Femur (tissue), 1 donor: ENCODE measurements around the gene APOL4.
"Not testable (repeated sequence)": the region's sequence is repeated elsewhere in the genome, so short reads cannot be mapped to it uniquely, and the experiment has no call there.

Source experiments
- DNase-seq: peaks from one replicate; pipeline ENCODE4 v3.0.0-alpha.2; 2017

APOL4 gene

DNA sequence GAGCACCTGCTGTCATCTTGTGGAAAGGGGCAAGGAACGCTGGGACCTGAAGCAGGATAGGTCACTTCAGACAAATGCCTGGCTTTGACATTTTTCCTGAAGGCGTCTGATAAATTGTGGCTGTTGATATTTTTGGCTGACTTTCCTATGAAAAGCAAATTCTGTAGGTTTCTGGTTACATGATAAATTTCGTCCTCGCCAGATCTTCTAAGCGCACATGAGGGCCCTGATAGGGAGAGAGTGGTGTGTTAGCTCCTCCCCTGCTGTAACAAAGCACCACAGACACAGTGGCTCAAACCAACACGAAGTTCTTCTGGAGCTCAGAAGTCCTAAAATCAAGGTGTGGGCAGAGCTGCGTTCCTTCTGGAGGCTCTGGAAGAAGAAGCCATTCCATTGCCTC lies 19.6 kb downstream of the APOL4 start:
- no peak for DNase-seq

DNA sequence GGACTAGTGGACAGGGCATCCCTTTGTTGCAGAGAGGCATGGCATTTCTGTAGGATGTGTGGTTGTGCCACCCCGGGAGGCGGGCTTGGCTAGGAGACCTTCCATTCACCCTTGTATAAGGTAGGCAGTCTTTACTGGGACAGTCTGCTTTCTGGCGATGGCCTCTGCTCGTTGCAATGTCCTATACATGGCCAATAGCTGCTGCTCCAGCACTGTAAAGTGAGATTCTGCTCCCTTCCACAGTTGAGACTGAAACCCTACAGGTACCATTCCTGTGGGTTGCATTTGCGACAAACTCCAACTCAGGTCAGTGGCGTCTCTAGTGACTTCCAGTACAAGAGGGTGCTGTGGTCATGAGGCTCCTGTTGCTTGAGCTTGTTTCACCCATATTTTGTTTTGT lies 20.7 kb downstream of the APOL4 start:
- DNase-seq = no peak

DNA sequence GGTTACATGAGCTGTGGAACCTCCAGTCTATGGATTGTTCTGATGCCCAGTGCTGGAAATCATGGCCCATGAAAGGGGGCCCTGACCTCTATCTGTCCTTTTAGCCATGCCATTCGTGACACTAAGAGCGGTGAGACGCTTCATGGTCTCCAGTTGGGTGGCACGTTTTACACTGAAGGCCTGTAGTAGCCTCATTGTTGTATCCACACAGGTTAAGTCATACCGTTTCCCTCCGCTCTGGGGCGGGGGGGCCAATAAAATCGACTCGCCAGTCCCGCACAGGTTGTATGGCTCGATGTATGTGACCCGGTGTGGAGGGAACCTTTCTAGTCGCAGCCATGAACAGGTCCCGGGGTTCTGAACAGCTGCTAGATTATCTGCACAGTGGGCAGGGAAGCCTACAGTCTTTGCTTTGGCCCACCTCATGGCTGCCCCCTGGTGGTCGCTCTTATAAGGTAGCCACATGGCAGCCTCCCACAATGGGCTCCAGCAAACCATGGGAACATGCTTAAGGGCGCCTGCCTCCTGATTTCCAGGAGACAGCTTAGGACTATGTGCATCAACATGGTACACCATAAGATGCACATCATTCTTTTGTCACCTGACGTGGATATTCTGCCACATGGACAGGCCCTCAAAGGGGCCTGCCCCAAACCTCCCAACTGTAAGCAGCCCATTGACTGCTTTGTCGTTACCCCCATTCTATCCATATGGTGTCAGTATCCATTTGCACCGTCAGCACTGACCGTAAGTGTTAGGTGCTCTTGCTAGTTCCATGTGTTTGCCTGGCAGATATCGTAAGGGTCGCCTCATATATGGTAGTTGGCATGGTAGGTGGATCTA lies 21.4 kb downstream of the APOL4 start:
- peak; percentile 77 for DNase-seq

DNA sequence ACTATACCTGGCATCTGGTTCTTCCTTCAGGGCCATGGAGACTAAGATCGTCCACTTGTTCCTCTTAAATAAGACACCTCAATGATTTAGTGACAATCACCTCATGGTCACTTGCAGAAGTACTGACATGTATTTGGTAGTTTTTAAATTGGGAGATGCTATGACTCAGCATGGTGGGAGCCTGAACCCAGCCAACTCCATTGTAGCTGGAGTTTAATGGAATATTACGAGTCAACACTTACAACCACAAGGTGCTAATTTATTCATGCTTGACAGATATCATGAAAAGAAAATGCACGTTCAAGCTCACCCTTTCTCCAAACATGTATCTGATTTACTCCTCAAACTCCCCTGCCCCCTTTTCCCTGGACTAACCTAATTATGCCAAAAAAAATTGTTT lies 24.4 kb downstream of the APOL4 start:
- no peak for DNase-seq

DNA sequence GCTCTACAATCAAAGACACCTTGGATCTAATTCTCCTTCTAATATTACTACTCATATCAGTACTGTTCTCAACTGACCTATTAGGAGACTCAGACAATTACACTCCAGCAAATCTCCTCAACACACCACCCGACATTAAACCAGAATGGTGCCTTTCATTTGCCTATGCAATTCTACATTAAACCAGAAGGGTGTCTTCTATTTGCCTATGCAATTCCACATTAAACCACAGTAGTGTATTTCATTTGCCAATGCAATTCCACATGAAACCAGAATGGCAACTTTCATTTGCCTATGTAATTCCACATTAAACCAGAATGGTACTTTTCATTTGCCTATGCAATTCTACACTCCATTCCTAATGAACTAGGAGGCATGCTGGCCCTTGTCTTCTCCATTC lies 25.7 kb downstream of the APOL4 start:
- DNase-seq = no peak

DNA sequence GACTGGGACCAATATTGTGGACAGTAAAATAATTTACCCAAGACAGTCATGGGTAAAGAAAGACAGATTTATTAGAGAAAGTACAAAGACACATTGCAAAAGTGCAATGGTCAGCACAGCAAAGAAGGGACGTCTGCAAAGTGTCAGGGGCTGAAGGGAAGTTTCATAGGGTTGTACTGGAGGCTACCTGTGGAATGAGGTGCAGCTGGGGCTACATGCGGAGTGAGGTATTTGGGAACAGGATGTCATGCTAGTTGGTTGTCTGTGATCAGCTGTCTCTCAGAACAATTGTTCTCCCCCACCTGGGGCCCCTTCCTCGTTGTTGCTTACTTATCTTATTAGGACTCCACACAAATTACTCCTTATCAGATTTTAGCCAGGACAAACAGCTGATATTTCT lies 29.7 kb downstream of the APOL4 start:
- DNase-seq = no peak

DNA sequence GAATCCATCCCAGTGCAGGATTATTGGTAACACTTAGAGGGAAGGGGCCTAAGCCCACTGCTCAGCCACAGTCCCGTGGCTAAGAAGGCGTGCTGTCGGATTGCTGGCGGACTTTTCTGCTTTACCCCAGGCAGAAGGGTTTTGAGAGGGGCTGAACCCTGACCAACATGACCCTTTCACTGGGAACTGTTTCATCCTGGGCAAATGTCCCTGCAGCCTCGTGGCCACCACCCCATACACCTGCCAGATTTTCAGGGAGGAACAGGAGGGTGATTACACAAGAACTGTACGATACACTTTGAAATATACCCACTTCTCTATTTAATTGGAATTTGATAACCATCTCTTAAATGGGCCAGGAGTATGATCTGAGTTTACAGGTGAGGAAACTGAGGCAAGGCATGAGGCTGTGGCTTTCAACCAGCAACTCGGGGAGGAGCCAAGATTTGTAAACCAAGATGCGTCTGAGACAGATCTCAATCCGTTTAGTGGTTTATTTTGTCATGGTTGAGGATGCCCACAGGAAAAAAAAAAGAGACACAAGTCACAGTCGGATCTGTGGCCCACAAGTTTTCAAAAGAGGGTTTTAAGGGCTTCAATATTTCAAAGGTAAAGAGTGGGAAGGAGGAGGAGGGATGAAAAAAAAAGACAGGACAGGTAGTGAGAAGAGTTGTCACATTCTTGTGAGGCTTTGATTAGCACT lies 34.9 kb downstream of the APOL4 start:
- no peak for DNase-seq

DNA sequence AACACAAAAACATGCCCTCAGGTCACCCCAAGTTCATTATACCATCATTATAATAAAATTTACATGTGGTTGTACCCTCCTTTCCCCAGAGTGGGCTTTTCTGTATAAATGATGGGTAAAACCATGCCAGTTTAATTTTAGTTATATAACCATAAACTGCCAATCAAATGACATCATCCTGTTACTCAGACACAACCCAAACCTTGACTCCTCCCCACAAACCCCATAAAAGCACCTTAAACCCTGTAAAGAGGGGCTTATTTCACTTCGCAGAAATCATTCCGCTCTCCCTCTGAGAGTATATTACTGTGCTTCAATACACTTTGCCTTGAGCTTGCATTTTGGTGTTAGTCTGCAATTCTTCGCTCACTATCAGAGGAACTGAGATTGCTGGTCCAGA lies 35.5 kb downstream of the APOL4 start:
- DNase-seq = no peak

DNA sequence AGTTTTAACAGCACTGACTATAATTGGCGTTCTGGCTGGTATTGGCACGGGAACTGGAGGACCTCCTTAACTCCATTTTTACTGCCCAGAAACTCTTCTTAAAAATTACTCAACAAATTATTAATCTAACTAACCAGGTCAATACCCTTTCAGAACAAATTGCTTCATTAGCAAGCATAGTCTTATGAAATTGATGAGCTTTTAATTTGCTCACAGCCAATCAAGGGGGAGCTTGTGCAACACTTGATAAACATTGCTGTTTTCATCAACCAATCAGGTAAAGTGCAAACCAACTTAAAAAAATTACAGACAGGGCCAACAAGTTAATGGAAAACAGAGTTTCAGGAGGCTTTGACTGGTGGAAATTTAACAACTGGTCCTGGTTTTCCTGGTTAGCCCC lies 36.5 kb downstream of the APOL4 start:
- DNase-seq = no peak

DNA sequence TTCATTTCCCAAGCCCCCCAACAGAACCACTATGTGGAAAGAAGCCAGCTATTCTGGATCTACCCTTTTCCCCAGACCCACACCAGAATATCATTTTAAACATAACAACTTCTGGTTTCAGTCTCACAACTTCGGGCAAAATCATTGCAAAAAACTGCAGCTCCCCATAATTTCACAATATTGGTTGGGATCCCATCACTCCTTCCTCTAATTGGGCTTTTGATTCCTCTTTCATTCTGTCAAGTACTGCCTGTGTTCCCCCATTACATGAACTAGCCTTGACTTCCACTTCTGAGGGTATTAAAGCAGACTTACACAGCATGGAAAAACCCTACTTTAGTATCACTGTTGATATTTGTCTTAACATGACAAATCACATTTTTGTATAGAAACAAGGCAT lies 37.0 kb downstream of the APOL4 start:
- no peak for DNase-seq

DNA sequence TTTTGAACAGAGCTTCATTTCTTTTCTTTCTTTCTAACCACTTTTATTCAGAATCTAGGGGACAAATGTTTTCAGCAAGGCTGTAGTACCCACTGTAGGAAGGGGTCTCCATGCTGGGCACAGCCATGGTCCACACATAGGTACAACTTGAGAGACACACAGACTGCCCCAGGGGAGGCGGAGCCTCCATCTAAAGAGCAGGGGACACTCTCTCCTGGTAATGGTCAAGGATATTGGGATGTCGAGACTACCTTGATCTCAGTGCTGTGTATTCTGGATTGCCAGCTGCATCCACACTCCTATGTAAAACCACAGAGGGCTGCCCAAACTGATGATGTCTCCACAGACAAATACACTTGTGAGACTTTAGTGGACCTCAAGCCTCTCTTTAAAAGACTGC lies 38.1 kb downstream of the APOL4 start:
- no peak for DNase-seq

DNA sequence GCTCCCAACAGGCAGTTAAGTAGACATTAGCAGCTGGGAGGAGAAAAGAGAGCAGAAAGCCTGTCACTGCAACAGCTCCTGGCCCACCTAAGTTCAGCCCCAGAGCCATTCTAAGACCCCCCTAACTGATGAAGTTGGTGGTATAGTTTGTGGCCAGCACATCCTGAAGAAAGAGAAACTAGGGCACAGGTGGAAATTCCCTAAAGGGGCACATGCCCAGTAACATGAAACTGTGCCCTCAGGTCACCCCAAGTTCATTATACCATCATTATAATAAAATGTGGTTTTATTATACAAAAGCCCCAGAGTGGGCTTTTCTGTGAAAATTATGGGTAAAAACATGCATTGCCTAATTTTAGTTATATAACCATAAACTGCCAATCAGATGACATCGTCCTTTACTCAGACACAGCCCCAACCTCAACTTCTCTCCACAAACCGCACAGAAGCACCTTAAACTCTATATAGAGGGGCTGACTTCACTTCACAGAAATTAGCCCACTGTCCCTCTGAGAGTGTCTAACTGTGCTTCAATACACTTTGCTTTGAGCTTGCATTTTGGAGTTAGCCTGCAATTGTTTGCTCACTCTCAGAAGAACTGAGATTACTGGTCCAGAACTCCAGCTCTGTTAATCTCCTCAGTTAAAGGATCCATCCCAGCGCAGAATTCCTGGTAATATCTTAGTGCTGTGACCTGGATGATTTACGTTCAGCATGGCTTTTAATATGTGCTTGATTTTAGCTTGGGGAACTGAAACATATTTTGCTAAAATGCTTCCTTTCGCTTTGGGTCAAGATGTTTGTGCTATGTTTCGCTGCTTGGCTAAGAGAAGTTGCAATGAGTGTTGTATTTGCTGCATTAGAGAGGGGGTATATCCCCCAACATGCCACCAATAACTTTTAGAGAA lies 39.2 kb downstream of the APOL4 start:
- DNase-seq = no peak

DNA sequence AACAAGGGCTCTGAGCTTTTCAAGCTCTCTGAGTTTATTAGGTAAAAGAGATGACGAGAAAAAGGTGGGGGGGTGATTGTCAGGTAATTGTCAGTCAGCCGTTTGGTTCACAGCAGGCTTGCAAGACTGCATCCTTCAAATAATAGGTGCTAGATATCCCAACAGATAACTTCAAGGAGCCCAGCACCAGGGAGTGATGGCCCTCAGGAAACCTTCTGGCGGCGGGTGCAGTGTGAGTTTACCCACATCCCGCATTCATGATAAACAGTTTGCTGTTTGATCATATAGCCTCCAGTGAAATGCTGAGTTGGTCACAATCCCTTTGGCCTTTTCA lies 39.8 kb downstream of the APOL4 start:
- DNase-seq = not testable (repeated sequence)

DNA sequence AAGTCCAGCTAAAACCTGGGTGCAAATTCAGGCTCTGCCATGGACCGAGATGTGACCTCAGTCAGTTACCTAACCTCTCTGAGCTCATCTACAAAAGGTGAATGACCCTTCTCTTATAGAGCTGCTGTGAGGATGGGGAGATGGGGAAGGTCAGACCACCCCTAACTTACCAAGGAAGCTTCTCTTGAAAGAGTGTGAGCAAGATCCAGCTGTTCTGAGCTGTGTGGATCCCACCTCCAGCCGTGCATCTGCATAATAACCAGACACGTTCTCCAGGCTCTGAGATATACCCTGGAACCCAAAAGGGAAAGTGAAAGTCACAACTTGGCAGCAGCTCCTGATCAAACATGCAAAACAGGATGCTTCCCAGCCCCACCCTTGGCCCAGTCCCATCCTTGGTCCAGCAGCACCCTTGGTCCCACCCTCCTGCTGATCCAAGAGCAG lies 41.1 kb downstream of the APOL4 start, which contains the start of gene APOL3:
APOL3 (minus strand) TSS at position 257 of the 444 bp plus-strand sequence. CDS start 11,700 bp downstream, outside the sequence.
- DNase-seq = peak; percentile 77

DNA sequence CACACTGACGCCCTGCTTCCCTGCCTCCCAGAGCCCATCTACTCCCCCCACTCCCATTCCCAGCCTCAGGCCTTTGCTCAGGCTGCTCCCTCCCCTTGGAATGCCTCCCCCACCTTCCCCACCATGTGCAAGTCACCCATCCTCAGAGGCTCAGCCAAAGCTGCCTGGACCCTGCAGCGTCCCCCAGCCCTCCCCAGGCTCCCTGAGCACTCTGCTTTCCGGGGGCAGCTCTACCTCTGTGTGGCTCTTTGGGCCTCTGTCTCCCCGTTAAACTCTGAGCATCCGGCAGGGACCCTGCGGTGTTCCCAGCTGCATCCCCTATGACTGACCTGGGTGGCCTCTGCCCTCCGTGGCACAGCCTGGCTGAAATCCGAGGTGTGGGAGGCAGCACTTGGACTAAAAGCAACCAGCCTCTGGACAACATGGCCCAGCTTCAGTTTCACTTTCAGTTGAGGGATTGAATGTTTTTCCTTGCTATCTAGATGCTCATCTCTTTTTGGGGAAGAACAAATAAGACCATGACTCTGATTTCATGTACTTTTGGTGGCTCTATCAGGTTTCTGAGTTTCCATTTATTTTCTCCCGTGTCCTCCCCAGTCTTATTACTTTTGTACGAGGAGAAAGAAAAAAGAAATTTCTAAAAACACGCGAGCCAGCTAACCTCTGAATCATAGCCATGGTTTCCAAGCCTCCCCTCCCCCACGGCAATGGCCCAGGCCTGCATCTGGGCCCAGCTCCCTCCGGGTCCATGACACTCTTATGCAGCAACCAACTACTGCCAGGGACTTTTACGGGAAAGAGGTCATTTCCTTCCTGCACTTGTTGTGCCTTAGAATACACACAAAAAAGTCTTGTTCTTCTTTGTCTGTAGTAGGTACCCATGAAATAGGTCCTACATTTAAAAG lies 44.8 kb downstream of the APOL4 start:
- DNase-seq = peak; percentile 84

DNA sequence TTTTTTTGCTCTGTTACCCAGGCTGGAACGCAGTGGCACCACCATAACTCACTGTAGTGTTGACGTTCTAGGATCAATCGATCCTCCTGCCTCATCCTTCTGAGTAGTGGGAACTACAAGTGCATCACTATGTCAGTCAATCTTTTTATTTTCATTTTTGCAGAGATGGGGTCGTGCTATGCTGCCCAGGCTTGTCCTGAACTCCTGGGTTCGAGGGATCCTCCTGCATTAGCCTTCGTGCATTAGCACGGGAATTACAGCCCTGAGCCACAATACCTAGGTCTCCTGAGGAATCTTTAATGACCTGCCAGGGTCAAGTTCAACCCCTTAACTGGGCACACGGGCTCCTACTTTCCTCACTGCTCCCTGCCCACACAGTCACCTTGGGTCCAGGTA lies 45.5 kb downstream of the APOL4 start:
- DNase-seq = no peak

DNA sequence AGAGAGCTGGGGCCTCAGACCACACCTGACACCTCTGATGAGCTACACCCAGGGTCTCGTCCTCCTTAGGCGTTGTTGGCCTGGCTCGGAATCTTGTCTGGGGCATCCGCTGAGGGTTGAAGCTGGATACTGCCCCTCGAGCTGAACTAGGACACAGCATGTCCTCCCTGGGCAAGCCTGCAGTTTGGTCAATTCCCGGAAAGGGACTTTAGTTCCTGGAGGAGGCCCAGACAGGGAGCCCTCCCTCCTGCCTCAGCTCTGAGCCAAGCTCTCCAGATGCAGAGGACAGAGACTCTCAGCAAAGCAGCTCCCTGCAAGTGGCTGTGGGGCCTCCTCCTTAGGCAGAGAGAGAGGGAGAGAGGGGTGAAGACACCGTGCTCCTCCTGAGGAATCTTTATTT lies 45.9 kb downstream of the APOL4 start:
- peak; percentile 87 for DNase-seq

DNA sequence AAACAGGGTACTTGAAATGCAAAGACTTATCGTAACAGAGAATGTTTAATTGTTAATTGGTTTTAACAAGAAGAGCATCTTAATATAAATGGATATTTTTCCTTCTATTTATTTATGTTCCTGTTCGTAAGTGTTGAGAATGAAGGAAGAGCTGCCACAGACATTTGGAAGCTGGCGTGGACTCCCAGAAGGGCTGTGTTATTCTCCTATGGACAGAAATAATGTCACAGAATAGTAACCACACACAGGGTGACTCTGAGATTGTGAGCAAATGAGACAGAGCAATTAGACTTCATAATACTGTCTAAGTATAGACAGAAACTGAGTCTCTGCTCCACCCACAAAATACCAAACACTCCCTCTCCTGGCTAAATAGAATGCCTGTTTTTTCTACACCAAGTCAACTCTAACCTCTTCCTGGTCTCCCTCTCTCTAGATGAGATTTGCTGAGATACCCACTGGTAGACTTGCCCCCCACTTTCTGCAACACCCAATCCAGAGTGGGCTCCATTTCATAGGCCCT lies 47.1 kb downstream of the APOL4 start:
- no peak for DNase-seq

DNA sequence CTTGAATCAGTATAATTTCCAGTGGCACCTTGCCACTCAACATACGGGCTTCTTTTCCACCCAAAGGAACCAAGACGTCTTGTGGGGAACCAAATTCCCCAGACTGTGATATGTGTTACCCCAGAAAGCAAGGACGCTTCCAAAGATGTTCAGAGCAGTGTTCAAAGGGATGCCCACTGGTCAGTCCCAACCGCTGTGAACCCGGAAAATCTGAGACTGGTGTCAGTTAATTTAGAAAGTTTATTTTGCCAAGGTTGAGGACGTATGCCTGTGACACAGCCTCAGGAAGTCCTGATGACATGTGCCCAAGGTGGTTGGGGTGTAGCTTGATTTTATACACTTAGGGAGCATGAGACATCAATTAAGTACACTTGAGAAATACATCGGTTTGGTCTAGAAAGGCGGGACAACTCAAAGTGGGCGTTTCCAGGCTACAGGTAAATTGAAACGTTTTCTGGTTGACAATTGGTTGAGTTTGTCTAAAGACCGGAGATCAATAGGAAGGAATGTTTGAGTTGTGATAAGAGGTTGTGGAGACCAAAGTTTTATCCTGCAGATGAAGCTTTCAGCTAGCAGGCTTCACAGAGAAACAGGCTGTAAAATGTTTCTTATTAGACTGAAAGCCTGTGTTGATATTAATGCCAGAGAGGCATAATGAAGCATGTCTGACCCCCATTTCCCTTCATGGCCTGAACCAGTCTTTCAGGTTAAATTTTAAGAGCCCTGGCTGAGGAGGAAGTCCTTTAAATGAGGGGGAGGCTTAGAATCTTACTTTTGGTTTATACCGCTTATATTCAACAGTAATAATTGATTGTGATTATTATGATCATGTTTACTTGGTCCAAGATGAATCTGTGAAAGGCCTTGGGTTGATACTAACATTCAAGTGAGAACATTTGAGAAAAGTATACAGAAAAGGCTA lies 47.8 kb downstream of the APOL4 start:
- DNase-seq = no peak

DNA sequence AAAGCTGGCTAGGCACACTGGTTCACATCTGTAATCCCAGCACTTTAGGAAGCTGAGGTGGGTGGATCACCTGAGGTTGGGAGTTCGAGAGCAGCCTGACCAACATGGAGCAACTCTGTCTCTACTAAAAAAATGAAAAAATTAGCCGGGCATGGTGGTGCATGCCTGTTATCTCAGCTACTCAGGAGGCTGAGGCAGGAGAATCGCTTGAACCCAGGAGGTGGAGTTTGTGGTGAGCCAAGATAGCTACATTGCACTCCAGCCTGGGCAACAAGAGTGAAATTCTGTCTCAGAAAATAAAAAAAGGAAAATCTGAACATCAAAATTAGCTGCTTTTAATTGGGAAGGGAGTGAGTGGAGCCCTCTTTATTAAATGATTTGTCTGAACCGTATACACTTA lies 48.8 kb downstream of the APOL4 start:
- DNase-seq = not testable (repeated sequence)

DNA sequence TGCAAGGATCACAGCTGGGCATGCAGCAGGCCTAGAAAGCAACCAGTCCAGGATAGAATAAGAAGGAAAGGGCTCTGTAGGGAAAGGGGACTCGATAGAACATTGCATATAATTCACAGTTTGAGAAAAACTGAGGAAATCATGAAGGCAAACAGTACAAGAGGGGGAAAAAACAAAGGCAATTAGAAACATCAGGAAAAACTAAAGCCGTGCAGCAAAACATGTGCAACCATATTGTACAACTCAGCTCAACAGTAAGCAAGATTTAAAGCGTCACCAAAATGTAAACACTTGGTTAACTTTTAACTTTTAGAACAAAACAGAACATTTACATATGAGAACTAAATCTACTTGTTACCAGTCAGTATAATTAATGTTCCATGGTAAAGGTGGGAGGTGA lies 49.5 kb downstream of the APOL4 start:
- no peak for DNase-seq
